HEK293T (cell line): ENCODE data around the gene RNASE4.

ENCODE experiments used
- ARNT ChIP-seq: fragments of 450-650 bp; IDR thresholded peaks from 2 replicates; pipeline ENCODE4 v1.6.1; 2017; ENCODE audit warnings: mild to moderate bottlenecking
- BHLHE40 ChIP-seq: fragments of 450-650 bp; IDR thresholded peaks from 2 replicates; pipeline ENCODE4 v1.6.1; 2016; ENCODE audit warnings: mild to moderate bottlenecking, moderate library complexity, borderline replicate concordance
- FOXA1 ChIP-seq: fragments of 450-650 bp; IDR thresholded peaks from 2 replicates; pipeline ENCODE4 v1.6.1; 2016; ENCODE audit warnings: mild to moderate bottlenecking
- FOXK2 ChIP-seq: fragments of 450-650 bp; IDR thresholded peaks from 2 replicates; pipeline ENCODE4 v1.6.1; 2016; ENCODE audit warnings: mild to moderate bottlenecking
- FOXM1 ChIP-seq: fragments of 450-650 bp; IDR thresholded peaks from 2 replicates; pipeline ENCODE4 v1.6.1; 2017; ENCODE audit warnings: mild to moderate bottlenecking, borderline replicate concordance
- LEF1 ChIP-seq: fragments of 450-650 bp; IDR thresholded peaks from 2 replicates; pipeline ENCODE4 v1.6.1; 2017; ENCODE audit warnings: mild to moderate bottlenecking, borderline replicate concordance
- SP1 ChIP-seq: fragments of 450-650 bp; IDR thresholded peaks from 2 replicates; pipeline ENCODE4 v1.6.1; 2017
- SUZ12 ChIP-seq: fragments of 450-650 bp; IDR thresholded peaks from 2 replicates; pipeline ENCODE4 v1.6.1; 2016; ENCODE audit warnings: mild to moderate bottlenecking
- TARDBP ChIP-seq: fragments of 450-650 bp; IDR thresholded peaks from 2 replicates; pipeline ENCODE4 v1.6.1; 2016
- ZNF384 ChIP-seq: fragments of 450-650 bp; IDR thresholded peaks from 2 replicates; pipeline ENCODE4 v1.6.1; 2016
- TF ChIP-seq, protein P1 (sequence below): fragments of 450-650 bp; IDR thresholded peaks from 2 replicates; pipeline ENCODE4 v1.6.1; 2016

DNA sequence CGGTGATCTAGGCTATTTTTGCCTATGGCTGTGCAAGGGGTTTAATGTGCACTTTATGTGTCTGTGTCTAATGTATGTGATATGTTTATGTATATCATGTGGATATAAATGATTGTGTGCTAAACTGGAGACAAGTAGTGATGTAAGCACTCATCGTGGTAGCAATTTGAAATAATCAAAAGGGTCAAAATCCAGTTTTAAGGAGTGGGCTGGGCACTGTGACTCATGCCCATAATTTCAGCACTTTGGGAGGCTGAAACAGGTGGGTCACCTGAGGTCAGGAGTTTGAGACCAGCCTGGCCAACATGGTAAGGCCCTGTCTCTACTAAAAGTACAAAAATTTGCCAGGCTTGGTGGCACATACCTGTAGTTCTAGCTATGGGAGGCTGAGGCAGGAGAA is 64.1 kb downstream of the RNASE4 start:
- TF ChIP-seq BHLHE40 (no peak), FOXK2 (no peak), SUZ12 (no peak), LEF1 (no peak), SP1 (no peak), FOXA1 (no peak), ARNT (no peak), TARDBP (no peak), FOXM1 (no peak), ZNF384 (no peak)
- TF ChIP-seq, protein P1, sequence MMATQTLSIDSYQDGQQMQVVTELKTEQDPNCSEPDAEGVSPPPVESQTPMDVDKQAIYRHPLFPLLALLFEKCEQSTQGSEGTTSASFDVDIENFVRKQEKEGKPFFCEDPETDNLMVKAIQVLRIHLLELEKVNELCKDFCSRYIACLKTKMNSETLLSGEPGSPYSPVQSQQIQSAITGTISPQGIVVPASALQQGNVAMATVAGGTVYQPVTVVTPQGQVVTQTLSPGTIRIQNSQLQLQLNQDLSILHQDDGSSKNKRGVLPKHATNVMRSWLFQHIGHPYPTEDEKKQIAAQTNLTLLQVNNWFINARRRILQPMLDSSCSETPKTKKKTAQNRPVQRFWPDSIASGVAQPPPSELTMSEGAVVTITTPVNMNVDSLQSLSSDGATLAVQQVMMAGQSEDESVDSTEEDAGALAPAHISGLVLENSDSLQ = no peak
